GM20431 (cell line): Measurements from ENCODE around the gene FHDC1.

Experiments
- in situ Hi-C: fragments of 300-500 bp; cut with MseI, MboI; formaldehyde crosslinking; loops from one replicate; pipeline ENCODE4 v1.15.0; 2020; ENCODE audit warnings: low sequenced_read_pairs; ENCODE audit not compliant: unreplicated experiment

Gene FHDC1

GRCh38 chr4:152956650-152957436 lies 20.7 kb downstream of the FHDC1 start:
- in situ Hi-C loops: no loop called here

- in situ Hi-C loops: no loop called here
Measured at GRCh38 chr4:152957437-152958171, 21.5 kb downstream of the FHDC1 start.

- in situ Hi-C loops: no loop called here
Measured at GRCh38 chr4:152959080-152959479, 23.0 kb downstream of the FHDC1 start.

GRCh38 chr4:152960082-152960481 lies 24.0 kb downstream of the FHDC1 start:
- in situ Hi-C loops: no loop called here

GRCh38 chr4:152961014-152961772 lies 25.1 kb downstream of the FHDC1 start:
- in situ Hi-C loops: no loop called here

- in situ Hi-C loops: no loop called here
Measured at GRCh38 chr4:152961773-152962115, 25.6 kb downstream of the FHDC1 start.

GRCh38 chr4:152962150-152962549 lies 26.0 kb downstream of the FHDC1 start:
- in situ Hi-C loops: no loop called here

GRCh38 chr4:152964335-152964734 lies 28.2 kb downstream of the FHDC1 start:
- in situ Hi-C loops: no loop called here

GRCh38 chr4:152965611-152966010 lies 29.5 kb downstream of the FHDC1 start:
- in situ Hi-C loops: no loop called here

- in situ Hi-C loops: no loop called here
Measured at GRCh38 chr4:152967907-152968306, 31.8 kb downstream of the FHDC1 start.

- in situ Hi-C loops: no loop called here
Measured at GRCh38 chr4:152968806-152969394, 32.8 kb downstream of the FHDC1 start.

- in situ Hi-C loops: no loop called here
Measured at GRCh38 chr4:152970102-152970820, 34.1 kb downstream of the FHDC1 start.

- in situ Hi-C loops: no loop called here
Measured at GRCh38 chr4:152971053-152971452, 34.9 kb downstream of the FHDC1 start.

GRCh38 chr4:152972821-152973628 lies 36.9 kb downstream of the FHDC1 start:
- in situ Hi-C loops: no loop called here

GRCh38 chr4:152973629-152974467 lies 37.7 kb downstream of the FHDC1 start:
- in situ Hi-C loops: no loop called here

GRCh38 chr4:152974468-152975379 lies 38.6 kb downstream of the FHDC1 start:
- in situ Hi-C loops: no loop called here
